Activated T-cell treated with anti-CD3 and anti-CD28 coated beads, Interleukin-2, amount 50 U/mL, for 72 hours (primary cell): ENCODE data around the gene BRSK2. TPM values are rescaled to one million over a fixed set of nuclear protein-coding genes. Genes with fewer than 3 reads are reported as not detected.

Experiments
- ATAC-seq, 2 donors: fragments of 150-1000 bp; cut with Tn5 transposase; replicated peaks in 1 of 2; 2 replicates each; pipeline ENCODE4 v1.10.0; 2021; ENCODE audit warnings: moderate library complexity in 2 of 2, mild to moderate bottlenecking in 1 of 2
- DNase-seq, 2 donors: peaks; one replicate each; pipeline ENCODE4 v3.0.0; 2021 to 2022; ENCODE audit warnings: mixed read lengths in 1 of 2
- H3K27ac Mint-ChIP-seq: one replicate; pipeline ENCODE4 v1.8.0; 2022; ENCODE audit warnings: mild to moderate bottlenecking, moderate library complexity, mixed read lengths
- H3K27me3 Mint-ChIP-seq: one replicate; pipeline ENCODE4 v1.8.0; 2022; ENCODE audit warnings: low read depth, mixed read lengths
- H3K36me3 Mint-ChIP-seq, 2 donors: one replicate each; pipeline ENCODE4 v1.8.0; 2022; ENCODE audit warnings: mixed read lengths in 2 of 2, mild to moderate bottlenecking in 1 of 2; ENCODE audit not compliant: insufficient read depth in 2 of 2
- H3K4me1 Mint-ChIP-seq: one replicate; pipeline ENCODE4 v1.8.0; 2022; ENCODE audit warnings: low read depth, mixed read lengths
- H3K4me3 Mint-ChIP-seq, 2 donors: one replicate each; pipeline ENCODE4 v1.8.0; 2022; ENCODE audit warnings: mild to moderate bottlenecking in 2 of 2, mixed read lengths in 2 of 2, moderate library complexity in 2 of 2
- H3K9me3 Mint-ChIP-seq, 2 donors: one replicate each; pipeline ENCODE4 v1.8.0; 2022; ENCODE audit warnings: mixed read lengths in 2 of 2
- total RNA-seq, 2 donors: library from RNA; stranded (reverse); gene quantifications; one replicate each; pipeline ENCODE4 v1.2.3, GENCODE V29; 2022

Gene BRSK2
- total RNA-seq, 2 donors from 2014 or later: 0.51 to 0.84 TPM

DNA sequence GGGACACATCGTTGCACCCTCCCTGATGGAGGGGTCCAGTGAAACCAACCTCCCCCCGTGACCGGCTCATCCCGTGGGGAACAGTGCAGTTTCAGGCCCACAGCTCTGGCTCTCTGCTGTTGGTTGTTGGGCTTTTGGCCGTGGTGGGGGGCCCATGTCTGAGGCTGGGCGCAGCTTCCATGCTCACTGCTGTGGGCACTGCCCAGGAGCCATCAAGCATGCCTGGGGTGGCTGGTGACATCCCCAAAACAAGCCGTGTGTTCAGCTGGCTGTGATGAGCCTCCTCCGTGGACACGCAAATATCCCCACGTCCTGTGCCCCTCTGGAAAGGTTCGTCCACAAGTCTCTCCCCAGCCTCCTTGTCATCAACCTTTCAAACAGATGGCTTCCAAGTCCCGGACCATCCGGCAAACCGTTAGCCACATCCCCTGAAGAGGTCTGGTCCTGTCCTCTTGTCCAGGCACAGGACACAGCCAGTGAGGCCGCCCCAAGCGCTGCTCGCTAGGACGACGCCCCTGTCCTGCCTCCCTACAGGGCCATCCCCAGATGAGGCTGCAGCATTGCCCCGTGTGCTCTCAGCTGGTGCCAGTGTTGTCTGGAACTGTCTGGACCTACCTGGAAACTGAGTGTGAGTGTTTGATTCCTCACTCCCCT lies 29.4 kb upstream of the BRSK2 start:
- H3K4me1 Mint-ChIP-seq: no peaks in the 10 kb centered on the region
- no peak overlapping the region for H3K4me3 Mint-ChIP-seq
- no peak for DNase-seq
- H3K36me3 Mint-ChIP-seq: peaks cover 2% of the 10 kb centered on the region in 2 donors
- peaks cover under 1 to 3% of the 10 kb centered on the region in 2 donors for H3K9me3 Mint-ChIP-seq
- no peak for ATAC-seq
- peaks cover 11% of the 10 kb centered on the region for H3K27me3 Mint-ChIP-seq
- no peak overlapping the region for H3K27ac Mint-ChIP-seq

DNA sequence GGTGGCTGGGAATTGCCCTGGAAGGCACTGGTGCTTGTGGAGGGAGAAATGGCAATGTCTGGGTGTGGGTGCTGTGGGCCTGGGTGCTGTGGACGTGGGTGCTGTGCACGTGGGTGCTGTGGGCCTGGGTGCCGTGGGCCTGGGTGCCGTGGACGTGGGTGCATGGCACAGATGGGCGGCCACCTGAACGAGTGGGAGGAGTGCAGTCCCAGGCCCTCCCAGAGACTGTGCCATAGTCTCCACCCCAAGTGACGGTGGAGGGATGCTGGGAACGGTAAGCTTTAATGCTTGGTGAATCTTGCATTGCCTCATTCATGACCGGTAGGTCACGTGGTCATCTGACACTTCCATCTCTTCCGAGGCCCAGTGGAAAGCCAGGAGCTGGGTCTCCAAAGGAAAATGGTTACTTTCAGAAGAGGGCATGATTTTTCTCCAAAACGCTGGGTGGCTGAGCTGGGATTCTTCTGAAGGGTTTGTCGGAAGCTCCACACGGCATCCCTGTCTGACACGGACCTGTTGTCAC lies 28.8 kb upstream of the BRSK2 start:
- ATAC-seq: no peak

DNA sequence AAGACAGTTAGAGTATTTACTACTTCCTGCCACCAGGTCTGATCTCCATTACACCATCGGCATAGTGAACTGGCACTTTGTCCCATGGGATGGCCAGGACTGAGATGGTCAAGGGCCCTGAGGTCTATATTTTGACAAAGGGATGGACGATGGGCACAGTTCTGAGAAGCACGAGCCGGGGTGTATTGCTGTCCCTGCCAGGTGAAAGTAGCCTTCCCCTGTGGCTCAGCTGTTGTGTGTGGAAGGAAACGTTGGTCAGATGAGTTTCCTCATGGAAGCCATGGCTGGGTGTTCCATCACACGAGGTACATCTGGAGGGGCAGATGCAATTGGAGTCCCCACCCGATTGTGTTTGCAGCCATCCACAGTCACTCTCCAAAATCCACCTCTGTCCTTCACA lies 27.9 kb upstream of the BRSK2 start:
- DNase-seq (no peak), ATAC-seq (no peak)
- Mint-ChIP-seq H3K4me1 (no peaks in the 10 kb centered on the region), H3K27me3 (peaks cover 1% of the 10 kb centered on the region), H3K9me3 (peaks cover 2 to 3% of the 10 kb centered on the region in 2 donors), H3K27ac (no peak overlapping the region), H3K36me3 (peaks cover 2 to 6% of the 10 kb centered on the region in 2 donors), H3K4me3 (no peak overlapping the region)

More for the DNA sequence above, 28.8 kb upstream of the BRSK2 start:
- peaks cover 2 to 6% of the 10 kb centered on the region in 2 donors for H3K36me3 Mint-ChIP-seq
- H3K4me1 Mint-ChIP-seq: no peaks in the 10 kb centered on the region
- peaks cover 2 to 3% of the 10 kb centered on the region in 2 donors for H3K9me3 Mint-ChIP-seq
- no peak overlapping the region for H3K27ac Mint-ChIP-seq
- no peak overlapping the region for H3K4me3 Mint-ChIP-seq
- DNase-seq: no peak
- H3K27me3 Mint-ChIP-seq: peaks cover 11% of the 10 kb centered on the region

DNA sequence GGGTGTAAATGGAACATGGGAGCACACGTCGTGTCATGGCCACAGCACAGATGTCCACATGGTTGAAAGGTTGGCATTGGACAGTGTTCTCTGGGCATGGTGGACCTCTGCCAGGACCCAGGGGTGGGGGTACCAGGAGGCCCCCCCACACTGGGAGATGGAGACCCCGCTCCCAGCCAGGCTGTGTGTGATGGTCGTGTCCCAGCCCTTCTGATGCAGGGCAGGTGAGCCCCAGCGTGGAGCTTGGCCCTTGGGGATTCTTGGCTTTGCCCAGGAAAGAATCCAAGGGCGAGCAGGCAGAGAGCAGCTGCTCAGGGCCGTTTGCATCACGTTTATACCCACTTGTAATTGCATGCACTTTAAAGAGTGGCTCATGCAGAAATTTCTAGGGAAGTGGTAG lies 22.0 kb upstream of the BRSK2 start:
- Mint-ChIP-seq H3K36me3 (peaks cover 3 to 6% of the 10 kb centered on the region in 2 donors), H3K27me3 (no peaks in the 10 kb centered on the region), H3K4me3 (no peak overlapping the region), H3K27ac (no peak overlapping the region), H3K9me3 (peaks cover 2 to 3% of the 10 kb centered on the region in 2 donors), H3K4me1 (no peaks in the 10 kb centered on the region)
- ATAC-seq (no peak), DNase-seq (no peak)

DNA sequence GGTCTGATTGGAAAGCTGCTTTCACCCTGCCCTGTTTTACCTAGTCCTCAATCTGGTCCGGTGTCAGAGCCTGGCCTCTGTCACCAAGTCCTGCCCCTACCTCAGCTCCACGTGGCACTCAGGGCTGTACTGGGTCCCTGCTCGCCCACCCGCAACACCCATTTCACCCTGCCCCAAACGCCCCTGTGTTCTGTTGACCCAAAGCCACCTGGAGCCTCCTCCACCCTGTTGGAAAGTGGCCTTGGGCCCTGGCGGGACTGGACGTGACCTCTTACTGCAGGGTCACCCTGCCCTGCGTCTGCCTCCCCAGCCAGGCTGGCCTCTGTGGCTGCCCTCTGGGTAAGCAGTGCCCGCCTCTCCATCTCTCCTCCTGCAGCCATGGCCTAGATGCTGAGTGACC lies 21.5 kb upstream of the BRSK2 start:
- ATAC-seq: no peak
- no peak for DNase-seq

DNA sequence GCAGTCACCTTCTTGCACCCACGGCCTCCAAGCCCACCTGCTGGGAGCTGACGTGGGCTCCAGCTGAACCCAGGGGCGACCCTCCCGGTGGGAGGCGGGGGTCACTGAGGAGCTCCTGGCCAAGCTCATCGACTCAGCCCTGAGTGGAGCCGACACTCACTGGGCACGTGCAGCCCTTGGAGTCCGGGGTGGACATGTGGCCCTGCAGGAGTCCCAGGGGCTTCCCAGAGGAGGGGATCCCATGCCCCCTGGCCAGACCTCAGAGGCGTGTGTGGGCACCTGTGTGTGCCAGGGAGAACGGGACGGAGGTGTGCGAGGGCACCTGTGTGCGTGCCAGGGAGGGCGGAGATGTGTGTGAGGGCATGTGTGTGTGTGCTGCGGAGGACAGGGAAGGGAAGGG lies 20.8 kb upstream of the BRSK2 start:
- DNase-seq (no peak), ATAC-seq (no peak)
- peaks cover 2 to 3% of the 10 kb centered on the region in 2 donors for H3K9me3 Mint-ChIP-seq

More for the DNA sequence above, 21.5 kb upstream of the BRSK2 start:
- Mint-ChIP-seq H3K36me3 (peaks cover 3 to 6% of the 10 kb centered on the region in 2 donors), H3K27ac (no peak overlapping the region), H3K27me3 (no peaks in the 10 kb centered on the region), H3K4me3 (no peak overlapping the region), H3K4me1 (no peaks in the 10 kb centered on the region), H3K9me3 (peaks cover 2 to 3% of the 10 kb centered on the region in 2 donors)

DNA sequence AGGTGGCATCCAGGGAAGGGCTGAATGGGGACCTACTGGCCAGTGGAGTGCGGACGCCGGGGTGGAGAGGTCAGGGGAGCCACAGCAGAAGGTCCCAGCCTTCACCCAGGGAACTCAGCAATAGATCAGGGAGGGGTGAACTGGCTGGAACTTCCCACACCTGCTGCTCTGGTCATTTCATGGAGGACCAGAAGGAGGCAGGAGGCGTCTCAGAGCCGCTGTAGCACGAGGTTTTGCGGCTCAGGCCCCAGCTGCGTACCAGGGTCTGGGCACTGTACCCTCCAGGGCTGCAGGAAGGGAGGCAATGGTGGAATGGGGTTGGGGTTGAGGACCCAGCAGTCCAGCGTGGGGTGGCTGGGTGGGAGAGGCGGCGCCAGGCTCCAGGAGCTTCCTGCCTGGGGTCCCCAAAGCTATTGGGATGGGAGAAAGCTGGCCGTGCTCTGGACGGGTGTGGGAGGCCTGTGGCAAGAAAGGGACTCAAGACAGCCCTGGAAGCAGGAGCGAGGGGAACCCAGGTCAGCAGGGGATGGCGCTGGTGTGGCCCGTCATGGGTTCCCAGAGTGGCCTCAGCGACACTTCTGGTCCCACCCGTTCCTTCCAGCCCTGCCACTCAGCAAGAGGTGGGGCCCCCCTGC lies 20.2 kb upstream of the BRSK2 start:
- Mint-ChIP-seq H3K4me3 (no peak overlapping the region), H3K36me3 (peaks cover 3 to 6% of the 10 kb centered on the region in 2 donors), H3K27ac (no peak overlapping the region), H3K27me3 (no peaks in the 10 kb centered on the region), H3K9me3 (peaks cover 2 to 3% of the 10 kb centered on the region in 2 donors), H3K4me1 (no peaks in the 10 kb centered on the region)
- ATAC-seq: no peak
- no peak for DNase-seq

More for the DNA sequence above, 20.8 kb upstream of the BRSK2 start:
- Mint-ChIP-seq H3K4me1 (no peaks in the 10 kb centered on the region), H3K36me3 (peaks cover 3 to 6% of the 10 kb centered on the region in 2 donors), H3K27ac (no peak overlapping the region), H3K27me3 (no peaks in the 10 kb centered on the region), H3K4me3 (no peak overlapping the region)

DNA sequence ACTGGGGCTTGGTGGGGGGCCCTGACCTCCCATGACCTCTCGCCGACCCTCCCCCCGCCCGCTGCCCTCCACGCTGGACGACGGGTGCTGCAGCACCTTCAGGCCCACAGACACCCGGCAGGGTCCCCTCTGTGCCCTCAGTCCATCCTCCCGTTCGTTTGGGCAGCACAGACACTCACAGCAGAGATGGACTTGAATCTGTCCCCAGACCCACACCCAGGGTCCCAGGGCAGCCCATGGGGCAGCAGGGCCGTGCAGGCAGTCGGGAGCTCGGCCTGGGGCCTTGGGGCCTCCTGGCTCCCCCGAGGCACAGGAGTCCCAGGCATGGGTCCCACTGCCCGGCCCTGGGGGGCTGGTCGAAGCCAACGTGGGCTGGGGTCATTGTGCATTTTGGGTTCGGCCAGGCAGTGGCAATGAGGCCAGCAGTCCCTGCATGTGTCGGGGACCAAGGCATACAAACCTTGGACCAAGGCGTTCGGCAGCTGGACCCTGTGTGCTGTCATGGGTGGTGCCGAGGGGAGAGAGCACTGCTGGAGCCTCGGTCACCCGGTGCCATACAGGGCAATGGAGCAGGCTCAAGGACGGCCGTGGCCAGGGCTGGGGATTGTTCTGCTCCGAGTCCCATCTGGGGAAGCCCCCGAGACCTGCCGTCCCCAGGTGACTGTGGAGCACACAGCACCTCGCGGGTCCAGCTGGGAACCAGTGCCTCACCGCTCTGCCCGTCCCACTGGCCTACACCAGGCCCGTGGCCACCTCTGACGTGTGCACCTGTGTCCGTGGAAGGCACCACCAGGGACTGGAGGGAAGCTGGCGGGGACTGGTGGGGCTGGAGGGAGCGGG lies 19.3 kb upstream of the BRSK2 start:
- DNase-seq (no peak), ATAC-seq (no peak)
- Mint-ChIP-seq H3K27ac (no peak overlapping the region), H3K4me3 (no peak overlapping the region), H3K9me3 (peaks cover 0 to 1% of the 10 kb centered on the region in 2 donors), H3K4me1 (no peaks in the 10 kb centered on the region), H3K36me3 (peaks cover 1 to 2% of the 10 kb centered on the region in 2 donors), H3K27me3 (no peaks in the 10 kb centered on the region)

DNA sequence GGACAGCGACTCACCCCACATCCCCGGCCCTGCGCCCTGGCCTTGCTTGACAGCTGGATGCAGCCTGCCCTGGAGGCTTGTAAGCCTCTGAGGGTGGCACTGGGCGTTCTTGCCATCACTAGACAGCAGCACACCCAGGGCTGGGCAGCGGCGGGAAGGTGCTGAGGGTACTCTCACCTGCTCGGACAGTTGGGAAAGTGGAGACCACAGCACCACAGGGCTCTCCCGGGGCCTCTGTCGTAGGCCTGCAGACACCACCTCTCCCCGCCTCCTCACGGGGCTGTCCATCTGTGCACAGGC lies 18.8 kb upstream of the BRSK2 start:
- H3K4me3 Mint-ChIP-seq: no peak overlapping the region
- H3K9me3 Mint-ChIP-seq: no peaks in the 10 kb centered on the region
- ATAC-seq (no peak), DNase-seq (no peak)
- no peaks in the 10 kb centered on the region for H3K27me3 Mint-ChIP-seq
- no peaks in the 10 kb centered on the region for H3K4me1 Mint-ChIP-seq
- peaks cover 0 to 1% of the 10 kb centered on the region in 2 donors for H3K36me3 Mint-ChIP-seq
- no peak overlapping the region for H3K27ac Mint-ChIP-seq

DNA sequence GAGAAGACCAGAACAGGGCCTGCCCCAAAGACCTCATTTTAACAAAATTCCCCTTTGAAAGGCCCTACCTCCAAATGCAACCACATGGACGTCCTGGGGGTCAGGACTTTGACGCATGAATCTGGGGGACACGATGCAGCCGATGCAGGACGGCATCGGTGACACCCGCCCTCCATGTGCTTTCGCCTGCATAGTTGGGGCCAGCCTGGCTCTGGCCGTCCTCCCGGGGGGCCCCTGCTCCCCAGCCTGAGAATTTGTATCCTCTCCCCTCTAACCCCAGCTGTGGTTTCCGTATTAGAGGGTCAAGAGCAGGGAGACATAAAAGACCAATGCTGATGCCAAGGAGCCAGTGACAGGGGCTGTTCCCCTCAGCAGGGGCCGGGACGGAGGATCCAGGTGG lies 18.4 kb upstream of the BRSK2 start:
- H3K27me3 Mint-ChIP-seq: no peaks in the 10 kb centered on the region
- ATAC-seq: no peak
- H3K4me3 Mint-ChIP-seq: no peak overlapping the region
- H3K27ac Mint-ChIP-seq: no peak overlapping the region
- no peaks in the 10 kb centered on the region for H3K4me1 Mint-ChIP-seq
- no peaks in the 10 kb centered on the region for H3K9me3 Mint-ChIP-seq
- peaks cover 0 to 1% of the 10 kb centered on the region in 2 donors for H3K36me3 Mint-ChIP-seq
- DNase-seq: no peak

DNA sequence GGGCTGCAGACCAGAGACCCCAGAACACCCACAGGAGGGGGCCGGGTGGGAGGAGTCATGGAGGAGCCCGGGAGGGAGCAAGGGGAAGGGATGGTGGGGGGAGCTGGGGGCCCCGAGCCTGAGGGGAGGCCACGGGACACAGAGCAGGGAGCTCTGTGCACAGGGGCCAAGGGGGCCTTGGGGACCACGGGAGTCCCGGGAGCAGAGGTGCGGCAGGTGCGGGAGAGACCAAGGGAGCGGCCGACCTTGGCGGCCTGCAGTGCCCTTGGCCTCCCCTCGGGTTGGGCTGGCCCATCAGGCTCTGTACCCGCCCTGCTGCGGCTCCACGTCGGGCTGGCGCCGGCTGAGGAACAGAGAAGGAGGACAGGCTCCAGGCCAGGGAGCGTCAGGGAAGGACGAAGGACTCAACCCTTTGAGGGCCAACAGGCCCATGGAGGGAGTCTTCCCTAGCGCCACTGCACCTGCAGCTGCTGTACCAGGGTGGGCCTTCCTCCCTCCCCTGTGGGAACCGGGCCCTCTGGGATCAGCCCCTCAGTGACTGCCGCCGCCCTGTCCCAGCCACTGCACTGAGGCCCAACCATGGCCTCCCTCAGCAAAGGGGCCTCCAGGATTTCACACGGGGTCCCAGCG lies 17.8 kb upstream of the BRSK2 start:
- H3K4me1 Mint-ChIP-seq: no peaks in the 10 kb centered on the region
- no peak overlapping the region for H3K4me3 Mint-ChIP-seq
- no peak overlapping the region for H3K27ac Mint-ChIP-seq
- peaks cover 0 to under 1% of the 10 kb centered on the region in 2 donors for H3K36me3 Mint-ChIP-seq
- no peak for ATAC-seq
- no peaks in the 10 kb centered on the region for H3K9me3 Mint-ChIP-seq
- DNase-seq: no peak
- no peaks in the 10 kb centered on the region for H3K27me3 Mint-ChIP-seq

DNA sequence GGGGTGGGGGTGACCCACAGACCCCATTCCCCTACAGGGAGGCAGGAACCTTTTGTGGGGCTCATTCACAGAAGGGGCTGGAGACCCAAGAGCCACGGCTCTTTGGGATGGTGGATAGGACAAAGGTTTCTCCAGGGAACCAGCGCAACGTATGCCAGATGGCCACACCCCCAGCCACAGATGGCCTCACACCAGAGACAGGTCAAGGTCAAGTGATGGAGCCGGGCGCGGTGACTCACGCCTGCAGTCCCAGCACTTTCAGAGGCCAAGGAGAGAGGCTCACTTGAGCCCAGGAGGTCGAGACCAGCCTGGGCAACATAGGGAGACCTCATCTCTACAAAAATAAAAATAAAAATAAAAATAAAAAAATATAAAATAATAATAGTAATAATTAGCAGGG lies 17.1 kb upstream of the BRSK2 start:
- no peaks in the 10 kb centered on the region for H3K36me3 Mint-ChIP-seq
- no peaks in the 10 kb centered on the region for H3K9me3 Mint-ChIP-seq
- H3K27ac Mint-ChIP-seq: no peak overlapping the region
- DNase-seq (no peak), ATAC-seq (no peak)
- H3K4me3 Mint-ChIP-seq: no peak overlapping the region
- H3K27me3 Mint-ChIP-seq: no peaks in the 10 kb centered on the region
- H3K4me1 Mint-ChIP-seq: no peaks in the 10 kb centered on the region
